Measurements from ENCODE around the gene ZNF80. TPM values are rescaled to one million over a fixed set of nuclear protein-coding genes. Genes with fewer than 3 reads are reported as not detected.

Gene ZNF80
- total RNA-seq, 1 experiment from 2014 or later: 0.04 TPM

GRCh38 chr3:114234745-114235144, 2.6 kb downstream of the ZNF80 start:
- Histone ChIP-seq H3K9me3 (replicated peaks) (no peaks in the 10 kb centered on the region), H3K4me1 (no peaks in the 10 kb centered on the region), H3K27me3 (no peaks in the 10 kb centered on the region), H3K4me3 (no peak overlapping the region), H3K27ac (no peak overlapping the region), H3K36me3 (no peaks in the 10 kb centered on the region)
- DNase-seq: no peak

- DNase-seq: no peak
- Histone ChIP-seq H3K9me3 (replicated peaks) (no peaks in the 10 kb centered on the region), H3K4me1 (no peaks in the 10 kb centered on the region), H3K27me3 (no peaks in the 10 kb centered on the region), H3K4me3 (no peak overlapping the region), H3K36me3 (no peaks in the 10 kb centered on the region), H3K27ac (no peak overlapping the region)
Measured at GRCh38 chr3:114231616-114232015, 5.8 kb downstream of the ZNF80 start.

GRCh38 chr3:114227076-114227475, 10.3 kb downstream of the ZNF80 start:
- Histone ChIP-seq H3K9me3 (replicated peaks) (no peaks in the 10 kb centered on the region), H3K27me3 (no peaks in the 10 kb centered on the region), H3K27ac (no peak overlapping the region), H3K4me1 (no peaks in the 10 kb centered on the region), H3K4me3 (no peak overlapping the region), H3K36me3 (no peaks in the 10 kb centered on the region)
- no peak for DNase-seq

- DNase-seq: no peak
- Histone ChIP-seq H3K9me3 (replicated peaks) (no peaks in the 10 kb centered on the region), H3K4me1 (no peaks in the 10 kb centered on the region), H3K27ac (no peak overlapping the region), H3K4me3 (no peak overlapping the region), H3K27me3 (no peaks in the 10 kb centered on the region), H3K36me3 (no peaks in the 10 kb centered on the region)
Measured at GRCh38 chr3:114226313-114226712, 11.1 kb downstream of the ZNF80 start.

GRCh38 chr3:114223143-114223542, 14.2 kb downstream of the ZNF80 start:
- Histone ChIP-seq H3K4me3 (no peak overlapping the region), H3K9me3 (replicated peaks) (no peaks in the 10 kb centered on the region), H3K36me3 (no peaks in the 10 kb centered on the region), H3K27ac (no peak overlapping the region), H3K4me1 (no peaks in the 10 kb centered on the region), H3K27me3 (no peaks in the 10 kb centered on the region)
- no peak for DNase-seq

GRCh38 chr3:114221881-114222264, 15.5 kb downstream of the ZNF80 start:
- DNase-seq: no peak
- no peaks in the 10 kb centered on the region for H3K27me3 ChIP-seq
- no peaks in the 10 kb centered on the region for H3K4me1 ChIP-seq
- no peaks in the 10 kb centered on the region for H3K9me3 ChIP-seq (replicated peaks)
- no peak overlapping the region for H3K27ac ChIP-seq
- no peaks in the 10 kb centered on the region for H3K36me3 ChIP-seq
- no peak overlapping the region for H3K4me3 ChIP-seq

- DNase-seq: no peak
- Histone ChIP-seq H3K4me1 (no peaks in the 10 kb centered on the region), H3K27me3 (no peaks in the 10 kb centered on the region), H3K9me3 (replicated peaks) (no peaks in the 10 kb centered on the region), H3K27ac (no peak overlapping the region), H3K36me3 (no peaks in the 10 kb centered on the region), H3K4me3 (no peak overlapping the region)
Measured at GRCh38 chr3:114221165-114221880, 16.1 kb downstream of the ZNF80 start.

GRCh38 chr3:114219741-114220140, 17.6 kb downstream of the ZNF80 start:
- H3K27me3 ChIP-seq: no peaks in the 10 kb centered on the region
- no peak for DNase-seq
- no peak overlapping the region for H3K4me3 ChIP-seq

GRCh38 chr3:114218578-114219185, 18.7 kb downstream of the ZNF80 start:
- Histone ChIP-seq H3K36me3 (no peaks in the 10 kb centered on the region), H3K4me1 (no peaks in the 10 kb centered on the region), H3K4me3 (no peak overlapping the region), H3K27ac (no peak overlapping the region), H3K9me3 (replicated peaks) (no peaks in the 10 kb centered on the region), H3K27me3 (no peaks in the 10 kb centered on the region)
- DNase-seq: no peak

More at GRCh38 chr3:114219741-114220140, 17.6 kb downstream of the ZNF80 start:
- no peaks in the 10 kb centered on the region for H3K36me3 ChIP-seq
- H3K27ac ChIP-seq: no peak overlapping the region
- H3K9me3 ChIP-seq (replicated peaks): no peaks in the 10 kb centered on the region
- H3K4me1 ChIP-seq: no peaks in the 10 kb centered on the region

GRCh38 chr3:114218006-114218405, 19.4 kb downstream of the ZNF80 start:
- DNase-seq: no peak
- H3K36me3 ChIP-seq: no peaks in the 10 kb centered on the region
- no peaks in the 10 kb centered on the region for H3K4me1 ChIP-seq
- no peak overlapping the region for H3K4me3 ChIP-seq
- no peaks in the 10 kb centered on the region for H3K9me3 ChIP-seq (replicated peaks)
- no peak overlapping the region for H3K27ac ChIP-seq
- H3K27me3 ChIP-seq: no peaks in the 10 kb centered on the region

GRCh38 chr3:114217266-114217665, 20.1 kb downstream of the ZNF80 start:
- H3K9me3 ChIP-seq (replicated peaks): no peaks in the 10 kb centered on the region
- no peak overlapping the region for H3K27ac ChIP-seq
- H3K4me1 ChIP-seq: no peaks in the 10 kb centered on the region

GRCh38 chr3:114216186-114216970, 21.0 kb downstream of the ZNF80 start:
- H3K4me3 ChIP-seq: no peak overlapping the region
- no peak overlapping the region for H3K27ac ChIP-seq
- H3K9me3 ChIP-seq (replicated peaks): no peaks in the 10 kb centered on the region
- DNase-seq: no peak
- no peaks in the 10 kb centered on the region for H3K4me1 ChIP-seq
- no peaks in the 10 kb centered on the region for H3K36me3 ChIP-seq
- H3K27me3 ChIP-seq: no peaks in the 10 kb centered on the region

More at GRCh38 chr3:114217266-114217665, 20.1 kb downstream of the ZNF80 start:
- no peak overlapping the region for H3K4me3 ChIP-seq
- DNase-seq: no peak
- no peaks in the 10 kb centered on the region for H3K27me3 ChIP-seq
- H3K36me3 ChIP-seq: no peaks in the 10 kb centered on the region

GRCh38 chr3:114214542-114215341, 22.6 kb downstream of the ZNF80 start:
- no peak overlapping the region for H3K27ac ChIP-seq
- no peak for DNase-seq
- H3K36me3 ChIP-seq: no peaks in the 10 kb centered on the region

GRCh38 chr3:114213627-114214541, 23.5 kb downstream of the ZNF80 start:
- H3K27ac ChIP-seq: no peak overlapping the region
- no peaks in the 10 kb centered on the region for H3K36me3 ChIP-seq
- H3K27me3 ChIP-seq: no peaks in the 10 kb centered on the region
- H3K4me1 ChIP-seq: no peaks in the 10 kb centered on the region
- H3K9me3 ChIP-seq (replicated peaks): no peaks in the 10 kb centered on the region
- no peak overlapping the region for H3K4me3 ChIP-seq
- DNase-seq: no peak

More at GRCh38 chr3:114214542-114215341, 22.6 kb downstream of the ZNF80 start:
- H3K4me3 ChIP-seq: no peak overlapping the region
- H3K9me3 ChIP-seq (replicated peaks): no peaks in the 10 kb centered on the region
- H3K27me3 ChIP-seq: no peaks in the 10 kb centered on the region
- H3K4me1 ChIP-seq: no peaks in the 10 kb centered on the region
